ENCODE results near the gene PLEKHJ1. TPM values are rescaled to one million over a fixed set of nuclear protein-coding genes. Genes with fewer than 3 reads are reported as not detected.

The PLEKHJ1 gene
- total and polyA plus RNA-seq, 2 of the 13 experiments (the other 11 are each of a cell fraction or from before 2014, with no cell fraction given), result 70.5 to 130 TPM

GRCh38 chr19:2199215-2199614 is 36.9 kb downstream of the PLEKHJ1 start:
- H3K9ac ChIP-seq (ENCODE audit: insufficient read depth, low read depth, low read length), result no peak overlapping the region
- no peak overlapping the region for H3K4me3 ChIP-seq (replicated peaks in 1 of 3; ENCODE audit: insufficient read depth in 1 of 3, low read depth in 2 of 3, low read length in 3 of 3)
- intact Hi-C loops (cut with micrococcal nuclease; ENCODE audit: unreplicated experiment) (no loop called here), in situ Hi-C loops (cut with HindIII; ENCODE audit: extremely low pct_ligation_motif_present, low pct_unique_long_range_greater_than_20kb) (no loop called here)
- H3K36me3 ChIP-seq (replicated peaks in 1 of 2; ENCODE audit: control insufficient read depth in 1 of 2, insufficient read depth in 2 of 2, low read length in 2 of 2), result peaks cover 29 to 61% of the 10 kb centered on the region in 2 experiments
- no peaks in the 10 kb centered on the region for H3K9me3 ChIP-seq (ENCODE audit: low read length)
- H3K4me2 ChIP-seq (ENCODE audit: low read depth, low read length), result no peak overlapping the region
- peak; percentile 39 for ATAC-seq
- peaks cover 19% of the 10 kb centered on the region; the same call in 1 of the 2 replicates for H4K20me1 ChIP-seq (ENCODE audit: insufficient read depth, low read length)
- H3K4me1 ChIP-seq (ENCODE audit: insufficient read depth, low read length), result no peaks in the 10 kb centered on the region
- H3K27me3 ChIP-seq (ENCODE audit: control insufficient read depth in 1 of 2, insufficient read depth in 2 of 2, low read length in 2 of 2), result no peaks in the 10 kb centered on the region
- peaks cover 23% of the 10 kb centered on the region for H3K79me2 ChIP-seq (ENCODE audit: insufficient read depth, low read length)
- no peak overlapping the region for H3K27ac ChIP-seq (ENCODE audit: extremely low read length, insufficient read depth, low read length)
- no peak overlapping the region for H2AFZ ChIP-seq (ENCODE audit: low read length)
- POLR2A ChIA-PET, result interaction anchor here (1.1 kb wide), 1 partner anchor 30 kb away, joined by 3 read pairs; no protein-coding TSS in a partner anchor
- BruUV-seq (replicated peaks), result no TSS peak
- TF ChIP-seq CTCF (CRISPR knock-in tag; IDR thresholded peaks at IDR 0.05), result 0 out of 2 replicates have a peak, but pooled peaks have one; percentile 11
- 0 out of 2 replicates have a peak, but pooled peaks have one; percentile 9 for TF ChIP-seq STAG1 (CRISPR knock-in tag; IDR thresholded peaks at IDR 0.05)
- peak; percentile 44; the same call in 1 of the 2 replicates for TF ChIP-seq ZBTB33 (CRISPR knock-in tag; IDR thresholded peaks at IDR 0.05)
- no peak for TF ChIP-seq TBX2 (CRISPR knock-in tag; IDR thresholded peaks at IDR 0.05; ENCODE audit: borderline replicate concordance)
- DNase-seq (ENCODE audit: low spot score), result no peak
- FAIRE-seq, result no peak
- WGBS (ENCODE audit: low lambda C conversion rate), result 96% methylated on average over 6 of the region's 18 CpGs
- CTCF ChIA-PET (ENCODE audit: low intra/inter-chr PET ratio, low total read pairs), result no interaction called here
